Calu3 (cell line): Measurements from ENCODE around the gene ZNF274. TPM values are rescaled to one million over a fixed set of nuclear protein-coding genes. Genes with fewer than 3 reads are reported as not detected.

Experiments
- BruUV-seq: library from RNA; stranded (reverse); fragments of 400-500 nt; replicated peaks from 2 replicates; lab custom pipeline; 2021; lab: Mats Ljungman, UMichigan
- CTCF ChIA-PET: fragments of 300-600 bp; sonication (Branson Sonifier 250); formaldehyde crosslinking; loops from one replicate; lab custom pipeline; 2022; ENCODE audit warnings: antibody characterized with exemption; lab: Charles Lee
- DNase-seq: peaks from one replicate; pipeline ENCODE4 v3.0.0; 2022
- H3K27ac Mint-ChIP-seq: one replicate; pipeline ENCODE4 v1.8.0; 2022; ENCODE audit warnings: mixed read lengths; ENCODE audit not compliant: unreplicated experiment
- H3K27me3 Mint-ChIP-seq: one replicate; pipeline ENCODE4 v1.8.0; 2022; ENCODE audit warnings: mixed read lengths; ENCODE audit not compliant: unreplicated experiment
- H3K36me3 Mint-ChIP-seq: one replicate; pipeline ENCODE4 v1.8.0; 2022; ENCODE audit warnings: mild to moderate bottlenecking, moderate library complexity, mixed read lengths; ENCODE audit not compliant: insufficient read depth, unreplicated experiment
- H3K4me1 Mint-ChIP-seq: one replicate; pipeline ENCODE4 v1.8.0; 2022; ENCODE audit warnings: mild to moderate bottlenecking, low read depth, mixed read lengths; ENCODE audit not compliant: unreplicated experiment
- H3K4me3 Mint-ChIP-seq: one replicate; pipeline ENCODE4 v1.8.0; 2022; ENCODE audit warnings: mild to moderate bottlenecking, low read depth, moderate library complexity, mixed read lengths; ENCODE audit not compliant: unreplicated experiment
- H3K9me3 Mint-ChIP-seq: one replicate; pipeline ENCODE4 v1.8.0; 2022; ENCODE audit warnings: low read depth, mixed read lengths; ENCODE audit not compliant: unreplicated experiment
- intact Hi-C: fragments of 100-400 bp; cut with micrococcal nuclease; formaldehyde crosslinking; loops from one replicate; pipeline ENCODE4 v1.10.0; 2022; ENCODE audit not compliant: unreplicated experiment
- total RNA-seq: library from RNA; stranded (reverse); gene quantifications from 2 replicates; pipeline ENCODE4 v1.2.3, GENCODE V29; 2022
- TF ChIP-seq, protein P1 (sequence below): fragments of 200-600 bp; IDR thresholded peaks from one replicate; pipeline ENCODE4 v1.8.0; 2022; ENCODE audit warnings: antibody characterized with exemption; ENCODE audit not compliant: unreplicated experiment

Gene ZNF274
- total RNA-seq, 1 experiment from 2014 or later: 43.2 TPM

DNA sequence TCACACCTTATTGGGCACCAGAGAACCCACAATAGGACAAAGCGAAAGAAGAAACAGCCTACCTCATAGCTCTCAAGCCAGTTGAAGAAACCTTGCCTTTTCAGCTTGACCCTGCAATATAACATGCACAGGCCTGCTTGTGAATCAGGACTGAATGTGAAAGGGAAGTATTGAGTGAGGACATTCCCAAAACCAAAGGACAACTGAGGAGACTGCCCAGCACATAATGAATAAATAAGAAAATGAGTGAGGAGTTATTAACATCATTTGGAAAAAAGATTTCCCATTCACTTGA, 30.2 kb downstream of the ZNF274 start:
- Mint-ChIP-seq H3K27me3 (no peaks in the 10 kb centered on the region), H3K27ac (no peak overlapping the region), H3K9me3 (peaks cover 42% of the 10 kb centered on the region), H3K4me1 (no peaks in the 10 kb centered on the region), H3K4me3 (no peak overlapping the region), H3K36me3 (peaks cover 54% of the 10 kb centered on the region)
- intact Hi-C loops: no loop called here
- no peak for DNase-seq
- TF ChIP-seq, protein P1, sequence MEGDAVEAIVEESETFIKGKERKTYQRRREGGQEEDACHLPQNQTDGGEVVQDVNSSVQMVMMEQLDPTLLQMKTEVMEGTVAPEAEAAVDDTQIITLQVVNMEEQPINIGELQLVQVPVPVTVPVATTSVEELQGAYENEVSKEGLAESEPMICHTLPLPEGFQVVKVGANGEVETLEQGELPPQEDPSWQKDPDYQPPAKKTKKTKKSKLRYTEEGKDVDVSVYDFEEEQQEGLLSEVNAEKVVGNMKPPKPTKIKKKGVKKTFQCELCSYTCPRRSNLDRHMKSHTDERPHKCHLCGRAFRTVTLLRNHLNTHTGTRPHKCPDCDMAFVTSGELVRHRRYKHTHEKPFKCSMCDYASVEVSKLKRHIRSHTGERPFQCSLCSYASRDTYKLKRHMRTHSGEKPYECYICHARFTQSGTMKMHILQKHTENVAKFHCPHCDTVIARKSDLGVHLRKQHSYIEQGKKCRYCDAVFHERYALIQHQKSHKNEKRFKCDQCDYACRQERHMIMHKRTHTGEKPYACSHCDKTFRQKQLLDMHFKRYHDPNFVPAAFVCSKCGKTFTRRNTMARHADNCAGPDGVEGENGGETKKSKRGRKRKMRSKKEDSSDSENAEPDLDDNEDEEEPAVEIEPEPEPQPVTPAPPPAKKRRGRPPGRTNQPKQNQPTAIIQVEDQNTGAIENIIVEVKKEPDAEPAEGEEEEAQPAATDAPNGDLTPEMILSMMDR: no peak
- BruUV-seq: TSS peak; percentile 47
- CTCF ChIA-PET: no interaction called here

DNA sequence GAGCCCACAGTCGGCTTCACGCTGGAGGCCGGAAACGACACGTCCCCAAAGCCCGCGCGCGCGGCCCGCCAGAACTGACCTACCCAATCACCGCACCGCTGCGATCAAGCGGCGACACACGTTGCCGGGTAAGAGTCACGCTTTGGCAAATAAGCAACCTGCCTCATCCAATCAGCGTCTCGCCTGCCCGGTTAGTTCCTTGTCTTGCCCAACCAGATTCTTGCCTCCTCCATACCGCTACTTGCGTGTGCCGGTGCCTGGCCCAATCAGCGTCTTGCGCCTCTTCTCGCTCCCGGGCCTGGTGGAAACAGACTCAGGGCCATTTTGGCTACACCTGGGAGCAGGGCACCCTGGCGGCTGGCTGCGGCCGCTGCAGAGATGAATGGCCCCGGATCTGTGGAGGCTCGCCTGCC, 34.2 kb downstream of the ZNF274 start:
- H3K4me3 Mint-ChIP-seq: no peak overlapping the region
- H3K36me3 Mint-ChIP-seq: peaks cover 18% of the 10 kb centered on the region
- DNase-seq: no peak
- TF ChIP-seq, protein P1: no peak
- H3K27ac Mint-ChIP-seq: no peak overlapping the region
- CTCF ChIA-PET: no interaction called here
- H3K9me3 Mint-ChIP-seq: peaks cover 28% of the 10 kb centered on the region
- H3K27me3 Mint-ChIP-seq: no peaks in the 10 kb centered on the region
- BruUV-seq: no TSS peak
- intact Hi-C loops: no loop called here
- no peaks in the 10 kb centered on the region for H3K4me1 Mint-ChIP-seq

DNA sequence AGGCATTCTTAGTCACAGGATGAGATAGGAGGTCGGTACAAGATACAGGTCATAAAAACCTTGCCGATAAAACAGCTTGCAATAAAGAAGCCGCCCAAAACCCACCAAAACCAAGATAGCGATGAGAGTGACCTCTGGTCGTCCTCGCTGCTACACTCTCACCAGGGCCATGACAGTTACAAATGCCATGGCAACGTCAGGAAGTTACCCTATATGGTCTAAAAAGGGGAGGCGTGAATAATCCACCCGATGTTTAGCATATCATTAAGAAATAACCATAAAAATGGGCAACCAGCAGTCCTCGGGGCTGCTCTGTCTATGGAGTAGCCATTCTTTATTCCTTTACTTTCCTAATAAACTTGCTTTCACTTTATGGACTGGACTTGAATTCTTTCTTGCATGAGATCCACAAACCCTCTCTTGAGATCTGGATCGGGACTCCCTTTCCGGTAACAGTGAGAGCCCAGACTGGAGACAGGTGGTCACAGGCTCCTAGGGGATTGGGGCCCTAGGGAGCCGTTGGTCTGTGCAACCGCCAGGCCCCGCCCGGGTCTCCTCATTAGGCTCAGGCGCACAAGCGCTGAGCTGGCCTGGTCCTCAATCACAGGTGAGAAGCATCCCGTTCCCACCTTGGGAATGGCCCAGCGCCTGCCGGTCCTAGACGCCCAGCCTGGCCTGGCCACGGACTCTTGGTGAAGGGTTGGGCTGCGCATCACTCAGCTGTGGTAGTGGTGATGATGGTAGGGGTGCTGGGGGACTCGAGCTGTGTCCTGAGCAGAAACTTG, 34.9 kb downstream of the ZNF274 start:
- H3K27ac Mint-ChIP-seq: no peak overlapping the region
- TF ChIP-seq, protein P1: no peak
- no peaks in the 10 kb centered on the region for H3K4me1 Mint-ChIP-seq
- H3K9me3 Mint-ChIP-seq: peaks cover 27% of the 10 kb centered on the region
- no peak for DNase-seq
- no TSS peak for BruUV-seq
- CTCF ChIA-PET: no interaction called here
- intact Hi-C loops: no loop called here
- H3K36me3 Mint-ChIP-seq: peaks cover 15% of the 10 kb centered on the region
- no peaks in the 10 kb centered on the region for H3K27me3 Mint-ChIP-seq
- H3K4me3 Mint-ChIP-seq: no peak overlapping the region

DNA sequence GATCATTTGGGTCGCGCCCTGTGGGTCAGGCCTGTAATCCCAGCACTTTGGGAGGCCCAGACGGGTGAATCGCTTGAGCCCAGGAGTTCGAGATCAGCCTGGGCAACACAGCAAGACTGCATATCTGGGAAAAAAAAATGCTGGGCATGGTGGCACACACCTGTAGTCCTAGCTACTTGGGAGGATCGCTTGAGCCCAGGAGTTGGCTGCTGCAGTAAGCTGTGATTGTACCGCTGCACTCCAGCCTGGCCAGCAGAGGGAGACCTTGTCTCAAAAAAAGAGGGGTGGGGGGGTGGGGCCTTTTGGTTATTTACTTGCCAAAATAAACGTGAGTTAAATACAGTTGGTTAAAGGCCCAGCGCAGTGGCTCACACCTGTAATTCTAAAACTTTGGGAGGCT, 36.0 kb downstream of the ZNF274 start:
- Mint-ChIP-seq H3K9me3 (peaks cover 21% of the 10 kb centered on the region), H3K36me3 (peaks cover 14% of the 10 kb centered on the region), H3K4me1 (no peaks in the 10 kb centered on the region), H3K27ac (no peak overlapping the region), H3K4me3 (no peak overlapping the region), H3K27me3 (no peaks in the 10 kb centered on the region)
- no peak for DNase-seq
- CTCF ChIA-PET: no interaction called here
- intact Hi-C loops: no loop called here
- no TSS peak for BruUV-seq
- TF ChIP-seq, protein P1: no peak
